Measurements from ENCODE around the gene HAVCR2.

The HAVCR2 gene

GRCh38 chr5:157080286-157080685 is 28.6 kb downstream of the HAVCR2 start:
- Histone ChIP-seq H3K9ac (ENCODE audit: low read length) (no peak overlapping the region), H3K4me3 (ENCODE audit: low read length) (no peak overlapping the region), H3K4me1 (ENCODE audit: control insufficient read depth, insufficient read depth, low read length) (no peaks in the 10 kb centered on the region), H3K36me3 (ENCODE audit: control insufficient read depth, insufficient read depth, low read length) (no peaks in the 10 kb centered on the region), H3K27me3 (ENCODE audit: control insufficient read depth, insufficient read depth, low read length) (no peaks in the 10 kb centered on the region), H3K27ac (ENCODE audit: low read depth, low read length) (no peak overlapping the region)

- Histone ChIP-seq H3K27ac (ENCODE audit: low read depth, low read length) (no peak overlapping the region), H3K36me3 (ENCODE audit: control insufficient read depth, insufficient read depth, low read length) (no peaks in the 10 kb centered on the region), H3K4me1 (ENCODE audit: control insufficient read depth, insufficient read depth, low read length) (no peaks in the 10 kb centered on the region), H3K27me3 (ENCODE audit: control insufficient read depth, insufficient read depth, low read length) (no peaks in the 10 kb centered on the region), H3K4me3 (ENCODE audit: low read length) (no peak overlapping the region), H3K9ac (ENCODE audit: low read length) (no peak overlapping the region)
Observed at GRCh38 chr5:157076558-157076957, 32.3 kb downstream of the HAVCR2 start.

GRCh38 chr5:157072508-157072907 is 36.3 kb downstream of the HAVCR2 start:
- Histone ChIP-seq H3K36me3 (ENCODE audit: control insufficient read depth, insufficient read depth, low read length) (no peaks in the 10 kb centered on the region), H3K9ac (ENCODE audit: low read length) (no peak overlapping the region), H3K27me3 (ENCODE audit: control insufficient read depth, insufficient read depth, low read length) (no peaks in the 10 kb centered on the region), H3K4me3 (ENCODE audit: low read length) (no peak overlapping the region), H3K27ac (ENCODE audit: low read depth, low read length) (no peak overlapping the region), H3K4me1 (ENCODE audit: control insufficient read depth, insufficient read depth, low read length) (no peaks in the 10 kb centered on the region)

- Histone ChIP-seq H3K27me3 (ENCODE audit: control insufficient read depth, insufficient read depth, low read length) (no peaks in the 10 kb centered on the region), H3K36me3 (ENCODE audit: control insufficient read depth, insufficient read depth, low read length) (no peaks in the 10 kb centered on the region), H3K4me3 (ENCODE audit: low read length) (no peak overlapping the region), H3K27ac (ENCODE audit: low read depth, low read length) (no peak overlapping the region), H3K9ac (ENCODE audit: low read length) (no peak overlapping the region), H3K4me1 (ENCODE audit: control insufficient read depth, insufficient read depth, low read length) (no peaks in the 10 kb centered on the region)
Observed at GRCh38 chr5:157069949-157070348, 38.9 kb downstream of the HAVCR2 start.

- Histone ChIP-seq H3K27me3 (ENCODE audit: control insufficient read depth, insufficient read depth, low read length) (no peaks in the 10 kb centered on the region), H3K4me1 (ENCODE audit: control insufficient read depth, insufficient read depth, low read length) (no peaks in the 10 kb centered on the region), H3K27ac (ENCODE audit: low read depth, low read length) (no peak overlapping the region), H3K36me3 (ENCODE audit: control insufficient read depth, insufficient read depth, low read length) (no peaks in the 10 kb centered on the region), H3K4me3 (ENCODE audit: low read length) (no peak overlapping the region), H3K9ac (ENCODE audit: low read length) (no peak overlapping the region)
Observed at GRCh38 chr5:157068785-157069184, 40.1 kb downstream of the HAVCR2 start.

GRCh38 chr5:157068339-157068738 is 40.5 kb downstream of the HAVCR2 start:
- no peak overlapping the region for H3K4me3 ChIP-seq (ENCODE audit: low read length)
- no peak overlapping the region for H3K9ac ChIP-seq (ENCODE audit: low read length)
- H3K27ac ChIP-seq (ENCODE audit: low read depth, low read length) = no peak overlapping the region
- H3K36me3 ChIP-seq (ENCODE audit: control insufficient read depth, insufficient read depth, low read length) = no peaks in the 10 kb centered on the region
- no peaks in the 10 kb centered on the region for H3K27me3 ChIP-seq (ENCODE audit: control insufficient read depth, insufficient read depth, low read length)
- H3K4me1 ChIP-seq (ENCODE audit: control insufficient read depth, insufficient read depth, low read length) = no peaks in the 10 kb centered on the region

- Histone ChIP-seq H3K4me3 (ENCODE audit: low read length) (no peak overlapping the region), H3K36me3 (ENCODE audit: control insufficient read depth, insufficient read depth, low read length) (no peaks in the 10 kb centered on the region), H3K27me3 (ENCODE audit: control insufficient read depth, insufficient read depth, low read length) (no peaks in the 10 kb centered on the region), H3K4me1 (ENCODE audit: control insufficient read depth, insufficient read depth, low read length) (no peaks in the 10 kb centered on the region), H3K9ac (ENCODE audit: low read length) (no peak overlapping the region), H3K27ac (ENCODE audit: low read depth, low read length) (no peak overlapping the region)
Observed at GRCh38 chr5:157067005-157067404, 41.8 kb downstream of the HAVCR2 start.

GRCh38 chr5:157066080-157066479 is 42.8 kb downstream of the HAVCR2 start:
- Histone ChIP-seq H3K36me3 (ENCODE audit: control insufficient read depth, insufficient read depth, low read length) (no peaks in the 10 kb centered on the region), H3K4me1 (ENCODE audit: control insufficient read depth, insufficient read depth, low read length) (no peaks in the 10 kb centered on the region), H3K27ac (ENCODE audit: low read depth, low read length) (no peak overlapping the region), H3K27me3 (ENCODE audit: control insufficient read depth, insufficient read depth, low read length) (no peaks in the 10 kb centered on the region), H3K9ac (ENCODE audit: low read length) (no peak overlapping the region), H3K4me3 (ENCODE audit: low read length) (no peak overlapping the region)

- H3K27ac ChIP-seq (ENCODE audit: low read depth, low read length) = no peak overlapping the region
- H3K27me3 ChIP-seq (ENCODE audit: control insufficient read depth, insufficient read depth, low read length) = no peaks in the 10 kb centered on the region
- H3K36me3 ChIP-seq (ENCODE audit: control insufficient read depth, insufficient read depth, low read length) = no peaks in the 10 kb centered on the region
- no peak overlapping the region for H3K9ac ChIP-seq (ENCODE audit: low read length)
- no peak overlapping the region for H3K4me3 ChIP-seq (ENCODE audit: low read length)
- no peaks in the 10 kb centered on the region for H3K4me1 ChIP-seq (ENCODE audit: control insufficient read depth, insufficient read depth, low read length)
Observed at GRCh38 chr5:157063776-157064430, 44.9 kb downstream of the HAVCR2 start.

GRCh38 chr5:157059891-157060290 is 49.0 kb downstream of the HAVCR2 start:
- no peak overlapping the region for H3K9ac ChIP-seq (ENCODE audit: low read length)
- H3K27ac ChIP-seq (ENCODE audit: low read depth, low read length) = no peak overlapping the region
- H3K27me3 ChIP-seq (ENCODE audit: control insufficient read depth, insufficient read depth, low read length) = no peaks in the 10 kb centered on the region
- H3K36me3 ChIP-seq (ENCODE audit: control insufficient read depth, insufficient read depth, low read length) = no peaks in the 10 kb centered on the region
- no peaks in the 10 kb centered on the region for H3K4me1 ChIP-seq (ENCODE audit: control insufficient read depth, insufficient read depth, low read length)
- H3K4me3 ChIP-seq (ENCODE audit: low read length) = no peak overlapping the region

GRCh38 chr5:157059093-157059539 is 49.7 kb downstream of the HAVCR2 start, which contains the start of gene HAVCR1:
HAVCR1 (minus strand) TSS chr5:157059116; CDS start chr5:157057943, 1,173 bp downstream.
- Histone ChIP-seq H3K36me3 (ENCODE audit: control insufficient read depth, insufficient read depth, low read length) (no peaks in the 10 kb centered on the region), H3K27ac (ENCODE audit: low read depth, low read length) (no peak within 1 kb of the TSS), H3K9ac (ENCODE audit: low read length) (no peak within 1 kb of the TSS), H3K27me3 (ENCODE audit: control insufficient read depth, insufficient read depth, low read length) (no peaks in the 10 kb centered on the region), H3K4me3 (ENCODE audit: low read length) (no peak within 1 kb of the TSS), H3K4me1 (ENCODE audit: control insufficient read depth, insufficient read depth, low read length) (no peaks in the 10 kb centered on the region)

- Histone ChIP-seq H3K27ac (ENCODE audit: low read depth, low read length) (no peak overlapping the region), H3K4me3 (ENCODE audit: low read length) (no peak overlapping the region), H3K36me3 (ENCODE audit: control insufficient read depth, insufficient read depth, low read length) (no peaks in the 10 kb centered on the region), H3K27me3 (ENCODE audit: control insufficient read depth, insufficient read depth, low read length) (no peaks in the 10 kb centered on the region), H3K4me1 (ENCODE audit: control insufficient read depth, insufficient read depth, low read length) (no peaks in the 10 kb centered on the region), H3K9ac (ENCODE audit: low read length) (no peak overlapping the region)
Observed at GRCh38 chr5:157057459-157058370, 51.1 kb downstream of the HAVCR2 start.
